GM21526 (cell line): ENCODE data around the gene MYO18A.

Experiments
- ATAC-seq: cut with Tn5 transposase; IDR thresholded peaks from one replicate; pipeline ENCODE4 v1.9.1; 2021; ENCODE audit warnings: moderate library complexity; ENCODE audit not compliant: unreplicated experiment, low FRiP score

Gene MYO18A

DNA sequence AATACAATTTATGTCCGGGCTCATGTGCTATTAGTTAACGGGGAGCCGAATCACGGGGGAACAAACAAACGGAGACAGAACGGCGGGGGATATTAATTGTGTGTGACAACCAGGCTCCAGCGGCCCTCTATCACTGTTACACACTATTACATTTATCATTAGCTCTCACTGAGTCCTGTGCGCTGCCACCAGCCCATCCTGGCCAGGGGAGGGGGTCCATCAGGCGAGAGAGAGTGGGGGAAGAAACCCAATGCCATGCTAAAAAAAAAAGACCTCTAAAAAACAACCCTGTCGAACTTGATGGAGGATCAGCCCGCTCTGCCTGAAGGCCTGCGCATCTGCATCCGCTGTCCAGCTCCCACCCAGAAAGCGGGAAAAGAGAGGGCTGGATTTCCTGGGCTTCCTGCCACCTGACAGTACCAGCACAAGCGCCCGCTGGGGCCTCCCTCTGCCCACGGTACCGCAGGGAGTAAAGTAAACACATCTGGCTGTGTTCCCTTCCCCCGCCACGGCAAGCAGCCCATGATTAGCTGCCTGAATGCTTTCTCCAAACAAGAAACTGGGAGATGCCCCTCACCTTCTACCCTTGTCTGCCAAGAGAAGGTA is 95.6 kb downstream of the MYO18A start:
- ATAC-seq: no peak

DNA sequence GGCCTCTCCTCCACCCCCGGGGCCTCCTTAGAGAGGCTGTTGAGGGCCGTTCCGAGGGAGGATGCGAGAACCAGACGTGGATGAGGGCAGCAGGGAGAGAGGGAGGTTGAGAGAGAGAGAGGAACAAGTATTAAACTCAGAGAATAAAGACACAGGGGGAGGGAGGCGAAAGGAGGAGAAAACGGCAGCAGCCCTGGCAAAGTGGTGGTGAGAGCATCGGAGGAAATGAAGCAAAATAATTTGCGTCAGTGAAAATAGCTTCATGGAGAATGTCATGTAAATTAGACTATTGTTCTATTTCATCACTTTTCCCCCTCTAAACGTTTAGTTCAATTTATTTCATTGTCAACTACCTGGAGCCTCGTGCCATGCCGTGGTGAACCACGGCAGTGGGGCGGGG is 99.2 kb downstream of the MYO18A start:
- ATAC-seq: no peak

DNA sequence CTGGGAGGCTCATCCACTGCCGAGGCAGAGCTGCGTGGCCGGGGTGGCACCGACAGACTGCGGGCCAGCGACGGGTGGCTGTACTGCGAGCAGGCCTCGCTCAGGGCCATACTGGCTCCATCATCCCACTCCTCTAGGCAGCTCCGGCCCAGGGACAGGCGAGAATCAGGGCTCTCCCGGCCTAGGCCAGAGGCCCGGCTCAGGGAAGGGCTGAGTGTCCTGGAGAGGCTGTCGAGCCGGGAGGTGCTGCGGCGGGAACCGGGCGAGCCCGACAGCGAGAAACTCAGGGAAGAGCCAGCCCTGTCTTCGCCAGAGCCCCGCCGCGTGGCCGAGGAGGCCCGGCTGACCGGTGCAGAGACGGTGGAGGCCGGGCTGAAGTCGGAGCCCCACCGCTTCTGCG is 99.9 kb downstream of the MYO18A start:
- ATAC-seq: no peak

DNA sequence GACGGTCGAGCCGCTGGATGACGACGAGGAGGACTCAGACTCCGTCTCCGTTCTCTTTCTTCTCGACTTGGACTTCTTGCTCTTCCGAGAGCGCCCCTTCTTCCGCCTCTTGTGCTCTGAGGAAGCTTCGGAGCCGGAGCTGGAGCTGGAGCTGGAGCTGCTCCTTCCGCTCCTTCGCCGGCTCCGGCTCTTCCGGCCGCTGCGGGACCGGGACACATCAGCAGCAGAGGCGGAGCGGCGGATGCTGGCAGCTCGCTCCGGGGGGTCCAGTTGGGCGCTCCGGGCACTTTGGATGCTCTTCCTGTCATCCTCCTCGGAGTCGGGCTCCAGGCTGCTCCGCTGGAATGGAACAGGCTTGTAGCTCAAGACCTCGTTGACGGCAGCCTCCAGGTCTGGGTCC is 100.3 kb downstream of the MYO18A start:
- ATAC-seq: no peak

DNA sequence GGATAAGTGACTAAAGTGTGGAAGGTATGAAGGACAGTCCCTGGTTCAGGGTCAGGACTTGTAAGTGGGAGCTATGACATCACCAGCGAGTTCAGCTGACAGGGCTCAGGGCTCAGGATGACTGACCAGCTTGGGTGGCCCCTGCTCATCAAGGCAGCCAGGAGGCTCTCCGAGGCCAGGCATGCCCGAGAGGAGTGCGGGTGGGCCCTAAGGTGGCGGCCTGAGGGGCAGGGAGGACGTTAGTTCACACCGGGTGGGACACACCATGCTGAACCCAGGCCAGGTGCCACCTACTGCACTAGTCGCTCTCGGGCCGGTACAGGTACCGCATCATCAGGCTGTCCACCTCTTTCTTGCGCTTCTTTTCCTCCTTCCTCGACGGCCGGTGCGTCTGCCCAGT is 100.8 kb downstream of the MYO18A start:
- no peak for ATAC-seq

DNA sequence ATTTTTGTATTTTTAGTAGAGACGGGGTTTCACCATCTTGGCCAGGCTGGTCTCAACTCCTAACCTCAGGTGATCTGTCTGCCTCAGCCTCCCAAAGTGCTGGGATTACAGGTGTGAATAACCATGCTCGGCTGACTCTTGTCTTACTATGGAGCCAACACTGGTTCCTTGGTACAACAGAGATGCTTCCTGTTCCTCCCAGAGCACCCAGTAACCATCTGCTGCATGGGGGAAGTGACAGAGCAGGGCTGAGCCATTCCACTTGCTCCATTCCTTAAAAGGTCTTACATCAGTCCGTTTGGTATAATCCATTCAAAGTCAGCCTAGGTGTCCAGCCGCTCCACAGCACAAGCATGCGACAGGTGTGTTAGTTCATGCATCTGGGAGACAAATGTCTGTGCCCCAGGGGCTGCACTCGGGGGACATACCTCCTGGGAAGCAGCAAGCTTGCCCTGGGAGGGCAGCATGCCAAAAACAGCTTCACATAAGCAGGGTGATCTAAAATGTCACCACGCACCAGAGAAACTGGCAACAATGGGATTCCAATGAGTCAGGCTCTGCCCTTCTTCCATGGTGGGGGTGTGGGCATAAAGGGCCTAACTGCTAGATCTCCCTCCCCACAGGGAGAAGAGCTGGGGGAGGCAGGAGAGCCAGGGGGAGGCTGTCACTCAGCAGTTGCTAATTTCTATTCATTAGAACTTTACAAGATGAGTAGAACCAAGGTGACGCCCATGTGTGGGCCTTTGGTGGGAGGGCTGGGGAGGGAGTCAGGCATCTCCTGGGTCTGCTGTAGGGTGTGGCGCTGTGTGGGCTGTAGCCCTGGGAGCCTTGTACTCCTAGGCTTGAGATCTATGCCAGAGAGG is 101.8 kb downstream of the MYO18A start:
- ATAC-seq: no peak

DNA sequence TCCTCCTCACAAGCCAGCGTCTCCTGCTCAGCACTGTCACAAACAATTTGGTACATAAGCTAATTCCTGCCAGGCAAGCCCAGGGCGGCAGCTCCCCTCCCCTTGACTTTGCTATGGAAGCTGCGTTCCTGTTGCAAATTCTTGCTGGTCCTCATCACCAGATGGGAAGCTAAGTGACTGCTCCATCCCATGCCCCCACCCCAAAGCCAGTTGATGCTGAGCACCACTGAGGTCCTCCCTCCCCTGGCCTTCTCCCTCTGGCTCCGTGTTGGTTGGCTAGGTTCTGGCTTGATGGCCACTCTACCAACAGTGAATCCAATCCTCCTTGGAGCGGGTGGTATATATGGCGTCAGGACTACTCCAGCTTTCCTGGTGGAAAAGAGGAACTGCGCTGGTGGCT is 102.9 kb downstream of the MYO18A start:
- no peak for ATAC-seq

DNA sequence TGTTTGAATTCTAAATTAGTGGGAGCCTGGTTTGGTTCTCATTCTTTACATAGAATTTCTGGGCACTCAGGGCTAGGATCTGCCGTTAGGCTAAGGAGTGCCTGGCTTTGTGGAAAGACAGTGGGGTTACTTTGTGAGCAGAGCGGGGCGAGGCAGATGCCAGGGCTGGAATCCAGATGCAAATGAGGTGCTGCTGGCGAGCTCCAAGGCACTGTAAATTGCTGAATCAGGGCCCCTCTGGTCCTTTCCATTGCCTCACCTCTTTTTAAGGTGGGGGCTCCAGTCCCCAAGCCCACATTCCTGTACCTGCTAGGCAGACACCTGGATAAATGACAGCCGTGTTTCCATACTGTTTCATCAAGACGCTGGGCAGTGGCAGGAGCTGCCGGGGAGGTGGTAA is 103.5 kb downstream of the MYO18A start:
- no peak for ATAC-seq

DNA sequence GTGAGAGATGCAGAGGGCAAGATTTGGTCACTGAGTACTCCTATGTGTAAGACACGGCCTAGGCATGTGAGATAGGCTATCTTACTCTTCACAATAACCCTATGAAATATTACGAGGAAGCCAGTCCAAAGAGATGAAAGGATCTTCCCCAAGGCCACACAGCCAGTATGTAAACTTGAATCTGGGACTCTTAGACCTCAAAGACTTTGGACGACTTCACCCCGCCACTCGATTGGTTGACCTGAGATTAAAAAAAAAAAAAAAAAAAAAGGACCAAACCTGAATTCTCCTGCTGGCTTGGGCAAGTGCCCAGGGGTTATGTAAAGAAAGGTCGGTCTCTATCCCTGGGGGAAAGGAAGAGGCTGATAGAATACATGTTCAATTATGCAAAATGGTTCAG is 104.1 kb downstream of the MYO18A start:
- no peak for ATAC-seq

DNA sequence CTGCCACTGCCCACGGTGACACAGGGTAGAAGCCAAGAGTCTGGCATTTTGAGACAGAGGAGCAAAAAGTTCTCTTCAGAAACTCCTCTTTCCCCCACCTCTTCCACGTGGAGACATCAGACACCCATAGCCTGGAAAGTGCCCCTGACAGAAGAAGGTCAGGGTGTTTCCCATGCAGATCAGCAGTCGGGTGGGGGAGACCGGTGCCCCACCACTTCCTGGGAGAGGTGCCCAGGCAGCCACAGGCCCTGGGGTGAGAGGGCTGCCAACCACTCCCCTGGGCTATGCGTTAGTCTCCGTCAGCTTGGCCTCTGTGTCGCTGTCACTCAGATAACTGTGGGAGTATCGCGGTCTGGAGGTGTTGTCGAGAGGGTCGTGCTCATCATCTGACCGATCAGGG is 105.7 kb downstream of the MYO18A start:
- ATAC-seq: no peak

DNA sequence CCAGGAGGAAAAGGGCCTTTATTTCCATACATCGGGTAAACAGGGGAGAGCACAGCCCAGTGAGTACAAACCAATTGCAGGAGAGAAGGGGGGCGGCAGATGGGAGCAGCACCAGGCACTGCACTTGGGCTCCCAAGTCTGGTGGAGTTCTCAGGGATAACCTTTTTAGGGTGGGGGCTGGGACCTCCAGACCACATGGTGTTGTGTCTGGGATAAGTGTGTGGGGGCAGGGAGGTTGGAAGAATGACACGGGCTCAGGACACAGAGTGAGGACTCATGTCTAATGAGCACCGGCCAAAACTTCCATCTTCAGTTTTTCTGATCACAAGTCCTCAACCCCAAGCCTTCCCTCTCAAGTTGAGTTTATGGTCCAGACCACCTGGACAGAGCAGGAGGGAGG is 106.7 kb downstream of the MYO18A start:
- ATAC-seq: no peak

DNA sequence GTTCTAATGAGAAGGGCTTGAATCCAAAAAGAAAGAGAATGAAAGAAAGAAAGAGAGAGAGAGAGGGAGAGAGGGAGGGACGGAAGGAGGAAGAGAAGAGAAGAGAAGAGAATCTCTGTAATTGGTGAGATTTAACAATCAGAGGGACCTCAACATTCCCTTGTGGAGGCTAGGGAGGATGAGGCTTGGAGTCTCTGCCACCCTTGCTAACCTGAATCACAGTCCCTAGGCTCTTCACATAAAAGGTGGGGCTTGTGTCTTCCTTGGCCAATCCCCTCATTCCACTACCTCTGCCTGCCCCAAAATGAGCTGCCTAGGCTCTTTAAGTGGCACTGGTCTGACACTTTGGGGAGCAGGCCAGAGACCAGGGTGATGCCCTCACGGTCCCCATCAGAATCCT is 107.2 kb downstream of the MYO18A start:
- ATAC-seq: no peak

DNA sequence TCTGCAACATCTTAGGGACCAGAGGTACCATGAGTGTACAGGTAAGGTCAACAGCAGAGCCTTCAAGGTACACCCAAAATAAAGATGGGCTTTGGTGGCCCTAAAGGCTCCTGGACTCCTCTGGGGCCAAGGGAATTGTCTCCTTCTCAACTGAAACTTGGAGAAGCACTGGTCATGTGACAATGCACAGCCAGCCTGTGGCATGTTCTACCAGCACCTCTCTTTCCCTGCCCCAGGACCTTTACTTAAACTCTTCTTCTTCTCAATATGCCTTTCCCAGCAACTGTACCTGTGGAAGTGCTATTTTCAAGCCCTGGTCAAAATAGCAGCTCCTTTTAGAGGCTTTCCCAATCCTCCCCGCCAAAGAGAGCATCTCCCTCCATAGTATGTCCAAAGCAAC is 108.9 kb downstream of the MYO18A start:
- ATAC-seq: no peak

DNA sequence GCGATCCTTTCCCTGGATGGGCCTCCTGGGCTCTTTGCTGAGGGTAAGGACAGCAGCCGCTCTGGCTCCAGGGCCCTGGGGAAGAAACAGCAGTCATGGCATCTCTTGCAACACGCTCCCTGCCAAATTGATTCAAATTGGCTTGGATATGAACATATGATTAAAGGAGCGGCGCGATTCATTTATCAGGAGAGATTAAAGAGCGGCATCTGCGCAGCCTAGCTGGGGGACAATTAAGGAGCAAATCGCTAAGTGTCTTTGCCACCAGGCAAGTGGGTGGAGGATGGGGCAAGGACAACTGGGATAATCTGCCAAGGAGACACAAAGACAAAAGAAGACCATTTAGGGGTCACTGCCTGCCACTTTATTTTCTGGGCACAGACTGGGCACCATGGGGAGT is 109.4 kb downstream of the MYO18A start:
- no peak for ATAC-seq

DNA sequence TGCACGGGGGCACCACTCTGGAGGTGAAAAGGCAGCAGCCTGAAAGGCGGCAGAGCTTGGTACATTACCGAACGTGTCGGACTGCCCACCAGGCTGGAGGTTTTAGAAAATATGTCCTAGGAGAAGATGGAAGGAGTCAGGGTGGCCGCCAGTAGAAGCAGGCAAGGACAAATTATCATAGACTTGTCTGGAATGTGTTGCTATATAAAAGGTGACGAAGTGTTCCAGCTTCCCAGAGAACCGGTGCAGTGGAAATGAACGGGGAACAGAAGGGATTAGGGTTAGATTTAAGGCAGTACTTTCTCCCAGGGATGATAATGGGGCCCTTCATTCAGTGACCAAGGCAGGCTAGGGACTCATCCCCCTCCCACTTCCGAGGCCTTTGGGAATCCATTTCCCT is 109.9 kb downstream of the MYO18A start:
- ATAC-seq: no peak

DNA sequence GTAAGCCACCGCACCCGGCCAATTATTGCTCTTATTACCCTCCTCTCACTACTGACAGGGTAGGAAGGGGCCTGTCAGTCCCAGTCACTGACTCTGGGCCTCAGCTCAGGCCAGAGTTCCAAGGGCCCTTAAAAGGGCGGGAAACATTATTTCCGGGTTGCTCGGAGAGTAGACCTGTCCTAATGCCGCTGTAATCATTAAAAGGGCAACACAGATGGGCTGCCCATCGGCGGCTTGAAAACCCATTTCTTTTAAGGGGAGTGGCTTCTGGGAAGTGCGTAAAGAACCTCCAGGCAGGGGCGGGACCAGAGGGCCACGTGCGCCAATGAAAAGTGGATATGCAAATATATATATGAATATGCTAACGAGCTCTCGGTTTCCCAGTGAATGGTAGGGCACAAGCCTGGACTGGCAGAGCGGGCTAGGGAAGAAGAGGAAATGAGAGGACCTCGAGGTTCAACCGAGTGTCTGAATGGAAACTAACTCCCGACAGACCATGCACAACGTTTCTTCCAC is 110.6 kb downstream of the MYO18A start:
- ATAC-seq: no peak

DNA sequence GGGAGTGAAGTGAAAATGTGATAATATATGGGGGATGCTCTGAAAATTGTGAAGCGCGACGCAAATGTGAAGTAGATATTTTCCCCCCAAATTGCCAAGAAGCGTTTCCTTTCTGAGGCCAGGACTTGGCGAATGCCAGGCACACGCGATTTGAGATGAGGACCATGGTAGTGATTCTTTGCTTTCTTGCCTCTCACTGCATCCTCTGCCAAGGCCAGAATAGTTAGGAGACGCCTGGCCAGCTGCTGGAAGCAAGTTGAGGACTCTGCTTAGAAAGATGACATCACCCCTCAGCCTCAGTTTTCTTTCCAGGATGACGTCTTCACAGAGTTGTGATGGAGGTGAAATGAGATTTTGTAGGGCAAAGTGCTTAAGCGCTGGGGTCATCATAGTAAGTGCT is 111.4 kb downstream of the MYO18A start:
- no peak for ATAC-seq

DNA sequence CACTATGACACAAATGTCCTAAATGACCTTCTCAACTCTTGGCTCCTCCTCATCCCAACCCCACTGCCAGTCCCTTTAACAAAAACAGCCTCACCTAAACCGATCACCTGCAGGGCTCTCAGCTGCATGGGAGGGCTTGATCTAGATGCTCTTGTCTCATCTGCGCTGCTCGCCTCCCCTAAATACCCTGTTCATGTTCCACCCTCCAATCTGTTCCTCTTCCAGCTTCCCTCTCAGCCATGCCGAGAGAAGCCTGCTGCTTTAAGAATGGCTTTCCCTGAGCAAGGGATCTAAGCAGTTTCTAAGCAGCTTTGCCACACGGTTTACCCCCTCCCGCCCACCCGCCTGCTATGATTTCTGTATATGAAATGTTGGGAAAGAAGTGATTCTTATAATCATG is 113.6 kb downstream of the MYO18A start:
- ATAC-seq: no peak

DNA sequence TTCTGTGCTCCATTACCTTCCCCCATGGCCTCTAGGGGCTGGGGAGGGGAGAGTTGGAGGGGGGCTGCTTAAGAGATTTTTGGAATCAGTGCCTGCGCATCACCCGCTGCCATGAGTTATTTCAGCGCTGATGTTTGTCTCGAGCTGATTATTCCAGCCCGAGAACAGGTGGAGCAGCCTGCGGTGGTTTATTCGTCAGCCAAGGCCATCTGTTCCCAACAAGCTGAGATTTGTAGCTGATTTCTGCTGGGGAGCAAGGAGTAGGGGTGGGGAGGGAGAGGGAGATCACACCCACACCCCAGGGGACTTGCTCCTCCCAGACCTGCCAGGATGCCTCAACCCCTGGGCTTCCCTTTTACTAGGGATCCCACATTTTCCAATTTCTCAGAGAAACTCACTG is 114.2 kb downstream of the MYO18A start:
- no peak for ATAC-seq

DNA sequence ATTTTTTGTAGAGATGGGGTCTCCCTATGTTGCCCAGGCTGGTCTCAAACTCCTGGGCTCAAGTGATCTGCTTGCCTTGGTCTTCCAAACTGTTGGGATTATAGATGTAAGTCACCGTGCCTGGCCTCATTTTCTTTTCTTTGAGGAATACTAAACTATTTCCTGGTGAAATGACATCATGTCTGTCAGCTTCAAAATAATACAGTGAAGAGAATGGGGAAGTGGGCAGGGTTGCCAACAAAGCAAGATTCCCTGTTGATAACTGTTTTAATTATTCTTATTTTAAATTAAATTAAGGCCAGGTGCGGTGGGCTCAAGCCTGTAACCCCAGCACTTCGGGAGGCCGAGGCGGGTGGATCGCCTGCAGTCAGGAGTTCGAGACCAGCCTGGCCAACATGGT is 116.2 kb downstream of the MYO18A start:
- ATAC-seq: no peak

DNA sequence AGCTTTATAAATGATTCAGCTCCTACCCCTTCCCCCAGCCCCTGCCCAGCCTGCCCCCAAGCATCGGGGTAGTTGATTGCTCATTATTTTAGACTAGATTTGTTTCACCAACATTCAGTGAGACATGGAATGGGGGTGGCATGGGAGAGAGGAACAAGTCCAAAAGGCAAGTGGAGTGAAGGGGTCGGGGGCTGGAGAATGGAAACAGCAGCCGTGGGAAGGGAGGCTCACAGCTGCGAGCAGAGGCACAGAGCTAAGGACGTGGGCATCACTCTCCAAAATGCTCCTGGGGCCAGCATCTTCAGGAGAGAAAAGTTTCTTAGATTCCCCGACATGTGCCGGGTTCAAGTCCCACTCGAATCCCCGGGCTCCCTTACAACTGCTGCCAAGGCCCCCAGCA is 118.0 kb downstream of the MYO18A start:
- ATAC-seq: no peak

DNA sequence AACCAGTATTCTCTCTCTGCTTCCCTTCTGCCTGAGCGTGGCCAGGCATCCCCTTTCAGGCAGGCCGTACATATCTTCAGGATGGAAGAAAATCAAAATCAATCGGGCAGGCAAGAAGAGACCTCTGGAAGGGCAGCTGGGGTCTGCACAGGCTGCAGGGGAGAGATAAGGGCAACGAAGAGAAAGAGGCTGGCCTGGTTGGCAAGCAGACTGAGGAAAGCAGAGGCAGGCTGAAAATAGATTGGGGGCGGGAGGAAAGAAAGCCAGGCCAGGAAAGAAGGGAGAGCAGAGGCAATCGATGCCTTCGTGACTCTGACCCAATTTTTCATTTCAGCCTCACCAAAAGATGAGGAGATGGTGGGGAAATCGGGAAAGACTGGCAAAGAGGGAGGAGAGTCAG is 119.2 kb downstream of the MYO18A start:
- ATAC-seq: no peak
